Measurements from ENCODE around the gene KIAA1549. TPM values are rescaled to one million over a fixed set of nuclear protein-coding genes. Genes with fewer than 3 reads are reported as not detected.

Gene KIAA1549
- total and polyA plus RNA-seq, 10 of the 15 experiments (the other 5 are each of a cell fraction or from before 2014, with no cell fraction given): 0.02 to 0.82 (median 0.22) TPM

DNA sequence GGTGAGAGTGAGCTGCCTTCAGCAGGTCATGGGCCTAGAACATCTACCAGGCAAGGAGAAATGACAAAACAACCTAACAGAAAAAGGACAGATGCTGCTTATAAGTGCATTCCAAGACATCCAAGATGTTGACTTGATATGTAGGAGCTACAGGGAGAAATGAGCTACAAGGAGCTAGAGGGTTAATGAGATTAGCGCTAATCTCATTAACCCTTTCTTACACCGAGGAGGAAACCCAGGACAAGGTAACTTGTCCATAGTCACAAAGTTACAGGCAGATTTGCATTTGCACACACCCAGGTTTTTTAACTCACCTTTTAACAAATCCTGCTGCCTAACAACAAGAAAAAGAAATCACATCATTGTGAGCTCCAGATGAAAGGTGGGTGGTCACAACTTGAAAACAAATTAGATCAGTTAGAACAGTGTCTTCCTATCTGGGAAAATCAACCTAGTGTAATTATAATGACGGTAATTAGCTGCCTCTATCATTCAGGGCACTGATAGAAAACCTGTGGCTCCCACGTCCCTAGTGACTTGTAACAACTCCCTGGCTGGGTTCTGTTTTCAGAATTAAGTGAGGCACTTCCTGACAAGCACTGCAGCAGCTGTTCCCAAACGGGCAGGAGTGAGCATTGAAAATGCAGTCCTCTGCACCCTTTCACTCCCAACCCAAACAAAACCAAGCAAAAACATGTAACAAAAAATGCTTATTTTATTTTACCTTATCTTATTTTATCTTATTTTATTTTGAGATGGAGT is 5.7 kb downstream of the KIAA1549 start:
- no peaks in the 10 kb centered on the region for H3K79me2 ChIP-seq (ENCODE audit: control insufficient read depth, insufficient read depth, low read length)
- H3K9ac ChIP-seq (ENCODE audit: control insufficient read depth, insufficient read depth, low read length): no peak overlapping the region
- no peak for FAIRE-seq
- intact Hi-C loops (cut with micrococcal nuclease; ENCODE audit: unreplicated experiment): no loop called here
- peaks cover 0 to 5% of the 10 kb centered on the region in 2 experiments; a peak in 2 of 4 replicates for H3K27me3 ChIP-seq (replicated peaks in 1 of 2; ENCODE audit: control insufficient read depth in 2 of 2, insufficient read depth in 2 of 2, low read length in 1 of 2)
- SMC1A ChIA-PET (ENCODE audit: uncharacterized antibody, unreplicated experiment): interaction anchor here (0.6 to 1.2 kb wide), 2 partner anchors 11 to 134 kb away, joined by 3 read pairs; no protein-coding TSS in a partner anchor
- no peak overlapping the region for H3K4me2 ChIP-seq (ENCODE audit: control insufficient read depth, insufficient read depth)
- in situ Hi-C loops (cut with MboI): no loop called here
- RAD21 ChIA-PET (ENCODE audit: unreplicated experiment): no interaction called here
- no peak for TF ChIP-seq SUZ12 (IDR thresholded peaks at IDR 0.05; ENCODE audit: unreplicated experiment)
- no peak for TF ChIP-seq FOXM1 (IDR thresholded peaks at IDR 0.05; ENCODE audit: low read depth, low read length)
- TF ChIP-seq BRCA1 (IDR thresholded peaks at IDR 0.05; ENCODE audit: low read depth, low read length): no peak
- TF ChIP-seq, protein P1, sequence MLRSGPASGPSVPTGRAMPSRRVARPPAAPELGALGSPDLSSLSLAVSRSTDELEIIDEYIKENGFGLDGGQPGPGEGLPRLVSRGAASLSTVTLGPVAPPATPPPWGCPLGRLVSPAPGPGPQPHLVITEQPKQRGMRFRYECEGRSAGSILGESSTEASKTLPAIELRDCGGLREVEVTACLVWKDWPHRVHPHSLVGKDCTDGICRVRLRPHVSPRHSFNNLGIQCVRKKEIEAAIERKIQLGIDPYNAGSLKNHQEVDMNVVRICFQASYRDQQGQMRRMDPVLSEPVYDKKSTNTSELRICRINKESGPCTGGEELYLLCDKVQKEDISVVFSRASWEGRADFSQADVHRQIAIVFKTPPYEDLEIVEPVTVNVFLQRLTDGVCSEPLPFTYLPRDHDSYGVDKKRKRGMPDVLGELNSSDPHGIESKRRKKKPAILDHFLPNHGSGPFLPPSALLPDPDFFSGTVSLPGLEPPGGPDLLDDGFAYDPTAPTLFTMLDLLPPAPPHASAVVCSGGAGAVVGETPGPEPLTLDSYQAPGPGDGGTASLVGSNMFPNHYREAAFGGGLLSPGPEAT (IDR thresholded peaks at IDR 0.05; ENCODE audit: low read depth): no peak
- TF ChIP-seq ZNF24 (IDR thresholded peaks at IDR 0.05): no peak
- TF ChIP-seq RUNX3 (IDR thresholded peaks at IDR 0.05; ENCODE audit: low read length): no peak
- TF ChIP-seq RFX5 (IDR thresholded peaks at IDR 0.05; ENCODE audit: low read depth, low read length): no peak
- TF ChIP-seq JUND (IDR thresholded peaks at IDR 0.05; ENCODE audit: low read depth, low read length): no peak
- TF ChIP-seq CREM (IDR thresholded peaks at IDR 0.05; ENCODE audit: low read depth): no peak
- TF ChIP-seq RCOR1 (conservative IDR thresholded peaks at IDR 0.05; ENCODE audit: low read depth, low read length): no peak
- TF ChIP-seq, protein P2, sequence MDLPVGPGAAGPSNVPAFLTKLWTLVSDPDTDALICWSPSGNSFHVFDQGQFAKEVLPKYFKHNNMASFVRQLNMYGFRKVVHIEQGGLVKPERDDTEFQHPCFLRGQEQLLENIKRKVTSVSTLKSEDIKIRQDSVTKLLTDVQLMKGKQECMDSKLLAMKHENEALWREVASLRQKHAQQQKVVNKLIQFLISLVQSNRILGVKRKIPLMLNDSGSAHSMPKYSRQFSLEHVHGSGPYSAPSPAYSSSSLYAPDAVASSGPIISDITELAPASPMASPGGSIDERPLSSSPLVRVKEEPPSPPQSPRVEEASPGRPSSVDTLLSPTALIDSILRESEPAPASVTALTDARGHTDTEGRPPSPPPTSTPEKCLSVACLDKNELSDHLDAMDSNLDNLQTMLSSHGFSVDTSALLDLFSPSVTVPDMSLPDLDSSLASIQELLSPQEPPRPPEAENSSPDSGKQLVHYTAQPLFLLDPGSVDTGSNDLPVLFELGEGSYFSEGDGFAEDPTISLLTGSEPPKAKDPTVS (IDR thresholded peaks at IDR 0.05; ENCODE audit: low read depth, low read length): no peak
- H4K20me1 ChIP-seq (ENCODE audit: control insufficient read depth, insufficient read depth): no peaks in the 10 kb centered on the region
- no peaks in the 10 kb centered on the region for H3K4me1 ChIP-seq (ENCODE audit: control insufficient read depth, insufficient read depth, low read length)
- BruUV-seq (replicated peaks): no TSS peak
- WGBS (ENCODE audit: insufficient coverage, insufficient replicate concordance, low lambda C conversion rate, missing lambda C conversion rate): 58% methylated on average over 5 of the region's 5 CpGs
- no peaks in the 10 kb centered on the region for H3K36me3 ChIP-seq (ENCODE audit: control insufficient read depth in 2 of 2, insufficient read depth in 2 of 2, low read length in 1 of 2)
- POLR2A ChIA-PET: no interaction called here
- H3K9me3 ChIP-seq (replicated peaks; ENCODE audit: control insufficient read depth, insufficient read depth, low read length): no peaks in the 10 kb centered on the region
- no peak overlapping the region for H3K4me3 ChIP-seq
- H3K27ac ChIP-seq (ENCODE audit: control insufficient read depth, insufficient read depth): no peak overlapping the region
- CTCF ChIA-PET: interaction anchor here (1.4 kb wide), 1 partner anchor 89 kb away, joined by 4 read pairs; no protein-coding TSS in a partner anchor
- H2AFZ ChIP-seq (ENCODE audit: control insufficient read depth, low read depth, low read length): no peak overlapping the region
- DNase-seq (ENCODE audit: low read depth, low spot score): no peak
- ATAC-seq: no peak
